22Rv1 (cell line): Measurements from ENCODE around the gene MBOAT2.
"Not testable (repeated sequence)": the region's sequence is repeated elsewhere in the genome, so short reads cannot be mapped to it uniquely, and the experiment has no call there.

ENCODE experiments used
- H3K27ac ChIP-seq: fragments of 450-650 bp; 2 replicates; pipeline ENCODE4 v1.5.1; 2017
- ZFX ChIP-seq: fragments of 450-650 bp; IDR thresholded peaks from 2 replicates; pipeline ENCODE4 v1.6.1; 2017; ENCODE audit warnings: antibody characterized with exemption, borderline replicate concordance
- TF ChIP-seq, protein P1 (sequence below): fragments of 450-650 bp; IDR thresholded peaks from 2 replicates; pipeline ENCODE4 v1.5.1; 2017; ENCODE audit warnings: mild to moderate bottlenecking

Gene MBOAT2

DNA sequence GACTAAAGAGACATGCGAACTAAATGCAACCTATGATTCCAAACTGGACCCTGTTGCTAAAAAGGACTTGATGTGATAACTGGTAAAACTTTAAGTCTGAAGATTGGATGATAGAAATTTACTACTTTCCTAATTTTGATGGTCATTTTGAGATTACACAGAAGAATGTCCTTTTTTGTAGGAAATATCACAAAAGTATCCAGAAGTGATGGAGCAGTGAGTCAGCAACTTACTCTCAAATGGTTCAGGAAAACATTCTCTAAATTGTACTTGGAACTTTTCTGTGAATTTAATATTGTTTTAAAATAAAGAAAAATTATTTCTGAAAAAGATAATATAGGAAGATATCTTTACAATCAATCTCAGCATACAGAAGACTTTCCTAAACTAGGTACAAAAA, 19.9 kb downstream of the MBOAT2 start:
- TF ChIP-seq ZFX, result no peak
- TF ChIP-seq, protein P1, sequence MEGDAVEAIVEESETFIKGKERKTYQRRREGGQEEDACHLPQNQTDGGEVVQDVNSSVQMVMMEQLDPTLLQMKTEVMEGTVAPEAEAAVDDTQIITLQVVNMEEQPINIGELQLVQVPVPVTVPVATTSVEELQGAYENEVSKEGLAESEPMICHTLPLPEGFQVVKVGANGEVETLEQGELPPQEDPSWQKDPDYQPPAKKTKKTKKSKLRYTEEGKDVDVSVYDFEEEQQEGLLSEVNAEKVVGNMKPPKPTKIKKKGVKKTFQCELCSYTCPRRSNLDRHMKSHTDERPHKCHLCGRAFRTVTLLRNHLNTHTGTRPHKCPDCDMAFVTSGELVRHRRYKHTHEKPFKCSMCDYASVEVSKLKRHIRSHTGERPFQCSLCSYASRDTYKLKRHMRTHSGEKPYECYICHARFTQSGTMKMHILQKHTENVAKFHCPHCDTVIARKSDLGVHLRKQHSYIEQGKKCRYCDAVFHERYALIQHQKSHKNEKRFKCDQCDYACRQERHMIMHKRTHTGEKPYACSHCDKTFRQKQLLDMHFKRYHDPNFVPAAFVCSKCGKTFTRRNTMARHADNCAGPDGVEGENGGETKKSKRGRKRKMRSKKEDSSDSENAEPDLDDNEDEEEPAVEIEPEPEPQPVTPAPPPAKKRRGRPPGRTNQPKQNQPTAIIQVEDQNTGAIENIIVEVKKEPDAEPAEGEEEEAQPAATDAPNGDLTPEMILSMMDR, result no peak
- no peak overlapping the region for H3K27ac ChIP-seq

- no peak overlapping the region for H3K27ac ChIP-seq
- TF ChIP-seq, protein P1, result no peak
- TF ChIP-seq ZFX, result no peak
Measured at GRCh38 chr2:8981876-8982275, 21.6 kb downstream of the MBOAT2 start.

DNA sequence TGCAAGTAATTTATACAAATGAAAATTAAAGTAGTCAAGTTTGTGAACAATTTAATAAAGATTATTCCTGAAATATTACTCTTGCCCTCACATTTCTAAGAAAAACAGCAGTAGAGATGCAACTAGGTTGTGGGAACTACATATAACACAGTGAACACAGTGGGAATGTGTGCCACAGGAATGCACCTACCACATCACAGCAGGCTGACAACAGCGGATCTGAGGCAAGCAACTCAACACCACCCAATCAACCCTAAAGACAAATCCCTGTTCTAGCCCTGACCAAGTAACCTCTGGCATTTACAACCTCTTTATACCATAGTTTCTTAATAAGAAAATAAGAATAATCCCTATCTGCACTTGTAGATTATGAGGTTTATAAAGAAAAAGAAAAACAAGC, 23.4 kb downstream of the MBOAT2 start:
- TF ChIP-seq, protein P1, result no peak
- no peak for TF ChIP-seq ZFX
- H3K27ac ChIP-seq, result no peak overlapping the region

GRCh38 chr2:8977758-8978157, 25.7 kb downstream of the MBOAT2 start:
- TF ChIP-seq ZFX, result no peak
- TF ChIP-seq, protein P1, result no peak
- no peak overlapping the region for H3K27ac ChIP-seq

DNA sequence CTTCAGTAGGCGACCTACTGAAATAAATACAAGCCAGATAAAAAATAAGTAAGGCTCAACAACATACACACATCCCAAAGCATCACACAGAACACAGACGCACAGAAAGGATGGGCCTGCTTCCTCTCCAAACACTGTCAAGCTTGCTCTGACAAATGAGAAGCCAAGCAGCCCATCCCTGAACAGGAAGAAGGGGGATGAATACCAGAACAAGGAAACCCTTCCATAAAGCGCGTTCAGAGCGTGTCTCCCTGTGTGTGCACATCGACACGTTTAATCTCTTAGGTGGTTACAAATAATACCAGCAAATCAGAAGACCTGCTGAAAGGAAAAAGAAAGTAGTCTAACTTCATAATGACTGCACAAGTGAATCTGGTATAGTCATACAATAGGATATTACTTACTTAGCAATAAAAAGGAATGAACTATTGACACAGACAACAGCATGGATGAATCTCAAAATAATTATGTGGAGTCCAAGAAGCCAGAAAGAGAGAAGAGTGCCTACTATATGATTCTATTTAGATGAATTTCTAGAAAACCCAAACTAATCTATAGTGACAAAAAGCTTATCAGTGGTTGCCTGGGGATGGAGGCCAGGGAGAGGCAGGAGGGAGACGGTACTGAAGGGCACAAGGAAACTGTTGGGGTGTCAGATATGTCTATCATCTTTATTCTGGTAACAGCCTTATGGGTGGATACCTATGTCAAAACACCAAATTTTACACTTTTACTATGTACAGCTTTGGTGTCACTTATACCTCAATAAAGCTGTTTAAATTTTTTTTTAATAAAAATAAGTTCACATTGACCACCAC, 26.8 kb downstream of the MBOAT2 start:
- TF ChIP-seq, protein P1, result no peak
- H3K27ac ChIP-seq, result no peak overlapping the region

- H3K27ac ChIP-seq, result no peak overlapping the region
- TF ChIP-seq, protein P1, result no peak
- no peak for TF ChIP-seq ZFX
Measured at GRCh38 chr2:8974016-8974415, 29.5 kb downstream of the MBOAT2 start.

DNA sequence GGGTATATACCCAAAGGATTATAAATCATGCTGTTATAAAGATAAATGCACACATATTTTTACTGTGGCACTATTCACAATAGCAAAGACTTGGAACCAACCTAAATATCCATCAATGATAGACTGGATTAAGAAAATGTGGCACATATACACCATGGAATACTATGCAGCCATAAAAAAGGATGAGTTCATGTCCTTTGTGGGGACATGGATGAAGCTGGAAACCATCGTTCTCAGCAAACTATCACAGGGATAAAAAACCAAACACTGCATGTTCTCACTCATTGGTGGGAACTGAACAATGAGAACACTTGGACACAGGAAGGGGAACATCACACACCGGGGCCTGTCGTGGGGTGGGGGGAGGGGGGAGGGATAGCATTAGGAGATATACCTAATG, 30.5 kb downstream of the MBOAT2 start:
- H3K27ac ChIP-seq, result not testable (repeated sequence)

- not testable (repeated sequence) for H3K27ac ChIP-seq
Measured at GRCh38 chr2:8972535-8972934, 30.9 kb downstream of the MBOAT2 start.

DNA sequence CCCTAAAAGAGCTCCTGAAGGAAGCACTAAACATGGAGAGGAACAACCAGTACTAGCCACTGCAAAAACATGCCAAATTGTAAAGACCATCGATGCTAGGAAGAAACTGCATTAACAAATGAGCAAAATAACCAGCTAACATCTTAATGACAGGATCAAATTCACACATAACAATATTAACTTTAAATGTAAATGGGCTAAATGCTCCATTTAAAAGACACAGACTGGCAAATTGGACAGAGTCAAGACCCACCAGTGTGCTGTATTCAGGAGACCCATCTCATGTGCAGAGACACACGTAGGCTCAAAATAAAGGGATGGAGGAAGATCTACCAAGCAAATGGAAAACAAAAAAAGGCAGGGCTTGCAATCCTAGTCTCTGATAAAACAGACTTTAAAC, 34.1 kb downstream of the MBOAT2 start:
- H3K27ac ChIP-seq, result not testable (repeated sequence)
